ENCODE data around the gene GPR45.
"Not testable (repeated sequence)": the region's sequence is repeated elsewhere in the genome, so short reads cannot be mapped to it uniquely, and the experiment has no call there.

GPR45 gene

GRCh38 chr2:105248316-105249070 lies 7.0 kb downstream of the GPR45 start:
- no peaks in the 10 kb centered on the region for H3K36me3 ChIP-seq (ENCODE audit: control insufficient read depth, insufficient read depth, low read length)

DNA sequence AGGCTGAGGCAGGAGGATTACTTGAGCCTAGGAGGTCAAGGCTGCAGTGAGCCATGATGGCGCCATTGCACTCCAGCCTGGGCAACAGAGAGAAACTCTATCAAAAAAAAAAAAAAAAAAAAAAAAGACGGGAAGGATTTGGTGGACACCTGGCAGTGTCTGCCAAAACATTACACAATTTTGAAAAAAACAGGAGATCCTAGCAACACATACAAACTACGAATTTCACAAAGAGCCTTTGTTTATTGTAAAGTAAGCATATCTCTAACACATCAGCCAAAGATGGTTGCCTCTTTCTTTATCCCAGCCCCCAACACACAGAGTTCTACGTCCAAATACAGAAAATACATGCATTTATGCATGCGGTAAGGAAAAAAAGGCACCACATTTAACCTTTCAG lies 7.6 kb downstream of the GPR45 start:
- TF ChIP-seq, protein P1, sequence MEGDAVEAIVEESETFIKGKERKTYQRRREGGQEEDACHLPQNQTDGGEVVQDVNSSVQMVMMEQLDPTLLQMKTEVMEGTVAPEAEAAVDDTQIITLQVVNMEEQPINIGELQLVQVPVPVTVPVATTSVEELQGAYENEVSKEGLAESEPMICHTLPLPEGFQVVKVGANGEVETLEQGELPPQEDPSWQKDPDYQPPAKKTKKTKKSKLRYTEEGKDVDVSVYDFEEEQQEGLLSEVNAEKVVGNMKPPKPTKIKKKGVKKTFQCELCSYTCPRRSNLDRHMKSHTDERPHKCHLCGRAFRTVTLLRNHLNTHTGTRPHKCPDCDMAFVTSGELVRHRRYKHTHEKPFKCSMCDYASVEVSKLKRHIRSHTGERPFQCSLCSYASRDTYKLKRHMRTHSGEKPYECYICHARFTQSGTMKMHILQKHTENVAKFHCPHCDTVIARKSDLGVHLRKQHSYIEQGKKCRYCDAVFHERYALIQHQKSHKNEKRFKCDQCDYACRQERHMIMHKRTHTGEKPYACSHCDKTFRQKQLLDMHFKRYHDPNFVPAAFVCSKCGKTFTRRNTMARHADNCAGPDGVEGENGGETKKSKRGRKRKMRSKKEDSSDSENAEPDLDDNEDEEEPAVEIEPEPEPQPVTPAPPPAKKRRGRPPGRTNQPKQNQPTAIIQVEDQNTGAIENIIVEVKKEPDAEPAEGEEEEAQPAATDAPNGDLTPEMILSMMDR (IDR thresholded peaks at IDR 0.05; ENCODE audit: insufficient read depth, low read length, poor library complexity, severe bottlenecking), result no peak
- DNase-seq (ENCODE audit: extremely low read depth, insufficient read length), result no peak
- Histone ChIP-seq H3K27me3 (replicated peaks; ENCODE audit: control insufficient read depth, insufficient read depth, low read length) (no peaks in the 10 kb centered on the region), H3K4me3 (replicated peaks; ENCODE audit: low read depth, low read length) (no peak overlapping the region), H3K36me3 (ENCODE audit: control insufficient read depth, insufficient read depth, low read length) (no peaks in the 10 kb centered on the region)

More at GRCh38 chr2:105248316-105249070, 7.0 kb downstream of the GPR45 start:
- Histone ChIP-seq H3K4me3 (replicated peaks; ENCODE audit: low read depth, low read length) (no peak overlapping the region), H3K27me3 (replicated peaks; ENCODE audit: control insufficient read depth, insufficient read depth, low read length) (no peaks in the 10 kb centered on the region)
- TF ChIP-seq, protein P1 (IDR thresholded peaks at IDR 0.05; ENCODE audit: insufficient read depth, low read length, poor library complexity, severe bottlenecking), result no peak
- DNase-seq (ENCODE audit: extremely low read depth, insufficient read length), result no peak

GRCh38 chr2:105249891-105250290 lies 8.3 kb downstream of the GPR45 start:
- no peaks in the 10 kb centered on the region for H3K36me3 ChIP-seq (ENCODE audit: control insufficient read depth, insufficient read depth, low read length)
- no peaks in the 10 kb centered on the region for H3K27me3 ChIP-seq (replicated peaks; ENCODE audit: control insufficient read depth, insufficient read depth, low read length)
- DNase-seq (ENCODE audit: extremely low read depth, insufficient read length), result no peak
- H3K4me3 ChIP-seq (replicated peaks; ENCODE audit: low read depth, low read length), result no peak overlapping the region
- TF ChIP-seq, protein P1 (IDR thresholded peaks at IDR 0.05; ENCODE audit: insufficient read depth, low read length, poor library complexity, severe bottlenecking), result no peak

GRCh38 chr2:105251016-105251648 lies 9.6 kb downstream of the GPR45 start:
- not testable (repeated sequence) for DNase-seq (ENCODE audit: extremely low read depth, insufficient read length)

DNA sequence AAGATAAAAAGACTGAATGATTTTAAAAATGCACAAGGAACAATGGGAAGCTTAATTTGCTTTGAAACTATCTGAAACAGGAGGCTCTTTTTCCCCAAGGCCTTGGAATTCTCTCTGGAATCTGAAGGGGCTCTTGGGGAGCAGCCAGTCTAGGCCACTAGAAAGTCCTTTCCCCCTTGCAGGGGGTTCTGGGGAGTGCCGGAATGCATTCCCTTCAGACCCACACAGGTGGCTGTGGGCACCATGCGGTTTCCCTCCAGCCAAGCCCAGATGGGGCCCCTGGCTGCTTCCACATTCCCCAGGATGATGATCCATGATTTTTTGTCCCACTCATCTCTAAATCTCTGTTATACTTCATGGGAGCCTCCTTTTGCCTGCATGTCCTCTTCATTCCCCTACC lies 10.7 kb downstream of the GPR45 start:
- TF ChIP-seq, protein P1 (IDR thresholded peaks at IDR 0.05; ENCODE audit: insufficient read depth, low read length, poor library complexity, severe bottlenecking), result no peak
- DNase-seq (ENCODE audit: extremely low read depth, insufficient read length), result no peak
- Histone ChIP-seq H3K4me3 (replicated peaks; ENCODE audit: low read depth, low read length) (no peak overlapping the region), H3K27me3 (replicated peaks; ENCODE audit: control insufficient read depth, insufficient read depth, low read length) (no peaks in the 10 kb centered on the region), H3K36me3 (ENCODE audit: control insufficient read depth, insufficient read depth, low read length) (no peaks in the 10 kb centered on the region)

More at GRCh38 chr2:105251016-105251648, 9.6 kb downstream of the GPR45 start:
- H3K4me3 ChIP-seq (replicated peaks; ENCODE audit: low read depth, low read length); H3K36me3 ChIP-seq (ENCODE audit: control insufficient read depth, insufficient read depth, low read length); H3K27me3 ChIP-seq (replicated peaks; ENCODE audit: control insufficient read depth, insufficient read depth, low read length): not testable (repeated sequence)

DNA sequence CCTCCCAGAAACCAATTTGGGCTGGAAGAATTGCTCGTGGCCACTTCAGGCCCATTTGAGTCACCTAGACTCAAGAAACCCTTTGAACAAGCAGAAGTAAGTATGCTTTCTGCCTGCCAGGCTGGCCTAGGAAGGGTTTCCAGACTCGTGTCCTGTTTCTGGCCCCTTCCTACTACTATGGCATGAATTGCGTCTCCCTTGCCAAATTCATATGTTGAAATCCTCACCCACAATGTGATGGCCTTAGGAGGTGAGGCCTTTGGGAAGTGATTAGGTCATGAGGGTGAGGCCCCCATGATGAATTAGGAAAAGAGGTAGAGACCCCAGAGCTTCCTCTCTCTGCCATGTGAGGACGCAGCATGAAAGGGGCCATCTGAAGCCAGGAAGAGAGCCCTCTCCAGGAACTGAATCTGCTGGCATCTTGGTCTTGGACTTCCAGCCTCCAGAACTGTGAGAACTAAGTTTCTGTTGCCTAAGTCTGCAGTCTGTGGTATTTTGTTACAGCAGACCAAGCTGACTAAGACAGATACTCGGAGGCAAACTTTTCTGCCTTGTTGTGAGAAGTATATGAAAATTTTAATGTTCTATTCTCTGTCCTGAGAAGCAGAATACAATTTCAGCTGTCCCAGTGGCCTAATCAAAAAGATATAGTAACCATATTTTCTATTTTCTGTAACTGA lies 13.1 kb downstream of the GPR45 start:
- DNase-seq (ENCODE audit: extremely low read depth, insufficient read length), result no peak
- no peak overlapping the region for H3K4me3 ChIP-seq (replicated peaks; ENCODE audit: low read depth, low read length)
- no peaks in the 10 kb centered on the region for H3K36me3 ChIP-seq (ENCODE audit: control insufficient read depth, insufficient read depth, low read length)
- H3K27me3 ChIP-seq (replicated peaks; ENCODE audit: control insufficient read depth, insufficient read depth, low read length), result no peaks in the 10 kb centered on the region
- TF ChIP-seq, protein P1 (IDR thresholded peaks at IDR 0.05; ENCODE audit: insufficient read depth, low read length, poor library complexity, severe bottlenecking), result no peak

Measured in GM06990 (cell line).